ENCODE results near the gene SHC2. TPM values are rescaled to one million over a fixed set of nuclear protein-coding genes. Genes with fewer than 3 reads are reported as not detected.

SHC2 gene
- total and polyA plus RNA-seq, 2 of the 13 experiments (the other 11 are each of a cell fraction or from before 2014, with no cell fraction given), result 9.0 to 18.3 TPM

- TF ChIP-seq SP140L (CRISPR knock-in tag; IDR thresholded peaks at IDR 0.05; ENCODE audit: borderline replicate concordance), result no peak
Measured at GRCh38 chr19:415292-415691, 45.5 kb downstream of the SHC2 start (continued).

- intact Hi-C loops (cut with micrococcal nuclease; ENCODE audit: unreplicated experiment), result no loop called here
- no peaks in the 10 kb centered on the region for H3K9me3 ChIP-seq (ENCODE audit: low read length)
- H4K20me1 ChIP-seq (ENCODE audit: insufficient read depth, low read length), result peaks cover 6% of the 10 kb centered on the region; the same call in 1 of the 2 replicates
- TF ChIP-seq AKAP8 (CRISPR knock-in tag; IDR thresholded peaks at IDR 0.05) (0 out of 2 replicates have a peak, but pooled peaks have one; percentile 32), ZNF775 (CRISPR knock-in tag; IDR thresholded peaks at IDR 0.05; ENCODE audit: borderline replicate concordance) (no peak)
- 33% methylated on average over 15 of the region's 15 CpGs for WGBS (ENCODE audit: low lambda C conversion rate)
- no peak overlapping the region for H3K9ac ChIP-seq (ENCODE audit: insufficient read depth, low read depth, low read length)
- H3K79me2 ChIP-seq (ENCODE audit: insufficient read depth, low read length), result no peaks in the 10 kb centered on the region
- H3K4me3 ChIP-seq (replicated peaks in 1 of 3; ENCODE audit: insufficient read depth in 1 of 3, low read depth in 2 of 3, low read length in 3 of 3), result no peak overlapping the region
- DNase-seq (ENCODE audit: low spot score), result no peak
- in situ Hi-C loops (cut with HindIII; ENCODE audit: extremely low pct_ligation_motif_present, low pct_unique_long_range_greater_than_20kb), result no loop called here
- ChIA-PET POLR2A (no interaction called here), CTCF (ENCODE audit: low intra/inter-chr PET ratio, low total read pairs) (no interaction called here)
- FAIRE-seq, result no peak
- no TSS peak for BruUV-seq (replicated peaks)
- H3K4me1 ChIP-seq (ENCODE audit: insufficient read depth, low read length), result no peaks in the 10 kb centered on the region
- 0 out of 5 replicates have a peak, but pooled peaks cover 0 to 1% of the 10 kb centered on the region in 2 experiments for H3K36me3 ChIP-seq (replicated peaks in 1 of 2; ENCODE audit: control insufficient read depth in 1 of 2, insufficient read depth in 2 of 2, low read length in 2 of 2)
- H3K27ac ChIP-seq (ENCODE audit: extremely low read length, insufficient read depth, low read length), result no peak overlapping the region
- no peak overlapping the region for H3K4me2 ChIP-seq (ENCODE audit: low read depth, low read length)
- peaks cover 13 to 35% of the 10 kb centered on the region in 2 experiments for H3K27me3 ChIP-seq (ENCODE audit: control insufficient read depth in 1 of 2, insufficient read depth in 2 of 2, low read length in 2 of 2)
- no peak for ATAC-seq
- H2AFZ ChIP-seq (ENCODE audit: low read length), result no peak overlapping the region
Measured at GRCh38 chr19:413756-414420, 46.9 kb downstream of the SHC2 start.

GRCh38 chr19:412356-413355 lies 48.2 kb downstream of the SHC2 start:
- ChIA-PET POLR2A (no interaction called here), CTCF (ENCODE audit: low intra/inter-chr PET ratio, low total read pairs) (no interaction called here)
- DNase-seq (ENCODE audit: low spot score) (no peak), ATAC-seq (peak; percentile 10; the same call in 2 of the 3 replicates), FAIRE-seq (no peak)
- Histone ChIP-seq H3K27me3 (ENCODE audit: control insufficient read depth in 1 of 2, insufficient read depth in 2 of 2, low read length in 2 of 2) (peaks cover 15 to 47% of the 10 kb centered on the region in 2 experiments), H3K4me2 (ENCODE audit: low read depth, low read length) (no peak overlapping the region), H3K9ac (ENCODE audit: insufficient read depth, low read depth, low read length) (no peak overlapping the region), H3K79me2 (ENCODE audit: insufficient read depth, low read length) (no peaks in the 10 kb centered on the region), H3K9me3 (ENCODE audit: low read length) (no peaks in the 10 kb centered on the region), H4K20me1 (ENCODE audit: insufficient read depth, low read length) (peaks cover 6% of the 10 kb centered on the region; the same call in 1 of the 2 replicates), H3K4me3 (replicated peaks in 1 of 3; ENCODE audit: insufficient read depth in 1 of 3, low read depth in 2 of 3, low read length in 3 of 3) (no peak overlapping the region), H3K27ac (ENCODE audit: extremely low read length, insufficient read depth, low read length) (no peak overlapping the region), H2AFZ (ENCODE audit: low read length) (no peak overlapping the region), H3K4me1 (ENCODE audit: insufficient read depth, low read length) (no peaks in the 10 kb centered on the region), H3K36me3 (replicated peaks in 1 of 2; ENCODE audit: control insufficient read depth in 1 of 2, insufficient read depth in 2 of 2, low read length in 2 of 2) (no peaks in the 10 kb centered on the region)
- no peak for TF ChIP-seq PAXIP1 (CRISPR knock-in tag; conservative IDR thresholded peaks at IDR 0.05)
- TF ChIP-seq KDM2A (CRISPR knock-in tag; IDR thresholded peaks at IDR 0.05; ENCODE audit: borderline replicate concordance, low read depth), result peak; percentile 53; the same call in 1 of the 2 replicates
- TF ChIP-seq ZFP36L1 (CRISPR knock-in tag; IDR thresholded peaks at IDR 0.05), result no peak
- peak; percentile 30 for TF ChIP-seq AGO2 (optimal IDR thresholded peaks at IDR 0.05; ENCODE audit: low read depth, low read length)
- WGBS (ENCODE audit: low lambda C conversion rate), result 34% methylated on average over 10 of the region's 36 CpGs
- in situ Hi-C loops (cut with HindIII; ENCODE audit: extremely low pct_ligation_motif_present, low pct_unique_long_range_greater_than_20kb), result no loop called here
- BruUV-seq (replicated peaks), result no TSS peak
- intact Hi-C loops (cut with micrococcal nuclease; ENCODE audit: unreplicated experiment), result no loop called here
